ENCODE measurements around the gene CACNA2D3.

CACNA2D3 gene

GRCh38 chr3:54681706-54682105, 559.4 kb downstream of the CACNA2D3 start:
- no peaks in the 10 kb centered on the region for H3K27me3 Mint-ChIP-seq (ENCODE audit: low read depth)
- H3K4me1 Mint-ChIP-seq (ENCODE audit: low read depth): no peaks in the 10 kb centered on the region
- H3K4me3 Mint-ChIP-seq: no peak overlapping the region
- no peak overlapping the region for H3K27ac Mint-ChIP-seq
- no peaks in the 10 kb centered on the region for H3K36me3 Mint-ChIP-seq (ENCODE audit: low read depth)
- H3K9me3 Mint-ChIP-seq: no peaks in the 10 kb centered on the region
- no peak for DNase-seq (ENCODE audit: low spot score)

GRCh38 chr3:54685213-54685612, 562.9 kb downstream of the CACNA2D3 start:
- no peaks in the 10 kb centered on the region for H3K27me3 Mint-ChIP-seq (ENCODE audit: low read depth)

GRCh38 chr3:54691289-54691771, 569.0 kb downstream of the CACNA2D3 start:
- Mint-ChIP-seq H3K27ac (no peak overlapping the region), H3K27me3 (ENCODE audit: low read depth) (no peaks in the 10 kb centered on the region)
- no peak for DNase-seq (ENCODE audit: low spot score)

More at GRCh38 chr3:54685213-54685612, 562.9 kb downstream of the CACNA2D3 start:
- H3K27ac Mint-ChIP-seq: no peak overlapping the region
- DNase-seq (ENCODE audit: low spot score): no peak
- no peak overlapping the region for H3K4me3 Mint-ChIP-seq
- no peaks in the 10 kb centered on the region for H3K36me3 Mint-ChIP-seq (ENCODE audit: low read depth)
- H3K4me1 Mint-ChIP-seq (ENCODE audit: low read depth): no peaks in the 10 kb centered on the region
- no peaks in the 10 kb centered on the region for H3K9me3 Mint-ChIP-seq

GRCh38 chr3:54696313-54696712, 574.0 kb downstream of the CACNA2D3 start:
- no peaks in the 10 kb centered on the region for H3K36me3 Mint-ChIP-seq (ENCODE audit: low read depth)
- no peak for DNase-seq (ENCODE audit: low spot score)
- H3K4me3 Mint-ChIP-seq: no peak overlapping the region
- no peaks in the 10 kb centered on the region for H3K27me3 Mint-ChIP-seq (ENCODE audit: low read depth)
- H3K4me1 Mint-ChIP-seq (ENCODE audit: low read depth): no peaks in the 10 kb centered on the region
- no peaks in the 10 kb centered on the region for H3K9me3 Mint-ChIP-seq
- no peak overlapping the region for H3K27ac Mint-ChIP-seq

More at GRCh38 chr3:54691289-54691771, 569.0 kb downstream of the CACNA2D3 start:
- no peaks in the 10 kb centered on the region for H3K9me3 Mint-ChIP-seq
- no peak overlapping the region for H3K4me3 Mint-ChIP-seq
- H3K36me3 Mint-ChIP-seq (ENCODE audit: low read depth): no peaks in the 10 kb centered on the region
- H3K4me1 Mint-ChIP-seq (ENCODE audit: low read depth): no peaks in the 10 kb centered on the region

GRCh38 chr3:54698054-54698453, 575.7 kb downstream of the CACNA2D3 start:
- H3K36me3 Mint-ChIP-seq (ENCODE audit: low read depth): no peaks in the 10 kb centered on the region
- H3K9me3 Mint-ChIP-seq: no peaks in the 10 kb centered on the region
- no peak for DNase-seq (ENCODE audit: low spot score)
- no peak overlapping the region for H3K4me3 Mint-ChIP-seq
- H3K27ac Mint-ChIP-seq: no peak overlapping the region
- H3K4me1 Mint-ChIP-seq (ENCODE audit: low read depth): no peaks in the 10 kb centered on the region
- H3K27me3 Mint-ChIP-seq (ENCODE audit: low read depth): no peaks in the 10 kb centered on the region

GRCh38 chr3:54703923-54704322, 581.6 kb downstream of the CACNA2D3 start:
- no peak overlapping the region for H3K27ac Mint-ChIP-seq
- H3K4me1 Mint-ChIP-seq (ENCODE audit: low read depth): no peaks in the 10 kb centered on the region
- peaks cover 4% of the 10 kb centered on the region for H3K9me3 Mint-ChIP-seq
- H3K27me3 Mint-ChIP-seq (ENCODE audit: low read depth): no peaks in the 10 kb centered on the region
- H3K4me3 Mint-ChIP-seq: no peak overlapping the region
- DNase-seq (ENCODE audit: low spot score): no peak
- H3K36me3 Mint-ChIP-seq (ENCODE audit: low read depth): no peaks in the 10 kb centered on the region

- Mint-ChIP-seq H3K27me3 (ENCODE audit: low read depth) (no peaks in the 10 kb centered on the region), H3K27ac (no peak overlapping the region), H3K4me1 (ENCODE audit: low read depth) (no peaks in the 10 kb centered on the region), H3K36me3 (ENCODE audit: low read depth) (no peaks in the 10 kb centered on the region), H3K9me3 (peaks cover 7% of the 10 kb centered on the region), H3K4me3 (no peak overlapping the region)
- no peak for DNase-seq (ENCODE audit: low spot score)
Measured at GRCh38 chr3:54705730-54706129, 583.4 kb downstream of the CACNA2D3 start.

GRCh38 chr3:54706738-54707137, 584.4 kb downstream of the CACNA2D3 start:
- Mint-ChIP-seq H3K9me3 (peaks cover 7% of the 10 kb centered on the region), H3K27me3 (ENCODE audit: low read depth) (no peaks in the 10 kb centered on the region), H3K36me3 (ENCODE audit: low read depth) (no peaks in the 10 kb centered on the region), H3K27ac (no peak overlapping the region), H3K4me1 (ENCODE audit: low read depth) (no peaks in the 10 kb centered on the region), H3K4me3 (no peak overlapping the region)
- no peak for DNase-seq (ENCODE audit: low spot score)

GRCh38 chr3:54709785-54710184, 587.4 kb downstream of the CACNA2D3 start:
- Mint-ChIP-seq H3K27ac (no peak overlapping the region), H3K9me3 (peaks cover 15% of the 10 kb centered on the region), H3K36me3 (ENCODE audit: low read depth) (no peaks in the 10 kb centered on the region), H3K4me3 (no peak overlapping the region), H3K27me3 (ENCODE audit: low read depth) (no peaks in the 10 kb centered on the region), H3K4me1 (ENCODE audit: low read depth) (no peaks in the 10 kb centered on the region)
- DNase-seq (ENCODE audit: low spot score): no peak

GRCh38 chr3:54710954-54711353, 588.6 kb downstream of the CACNA2D3 start:
- Mint-ChIP-seq H3K36me3 (ENCODE audit: low read depth) (no peaks in the 10 kb centered on the region), H3K4me3 (no peak overlapping the region)

GRCh38 chr3:54712539-54712938, 590.2 kb downstream of the CACNA2D3 start:
- Mint-ChIP-seq H3K4me3 (no peak overlapping the region), H3K27me3 (ENCODE audit: low read depth) (no peaks in the 10 kb centered on the region), H3K36me3 (ENCODE audit: low read depth) (no peaks in the 10 kb centered on the region), H3K4me1 (ENCODE audit: low read depth) (no peaks in the 10 kb centered on the region), H3K9me3 (peaks cover 19% of the 10 kb centered on the region), H3K27ac (no peak overlapping the region)
- no peak for DNase-seq (ENCODE audit: low spot score)

More at GRCh38 chr3:54710954-54711353, 588.6 kb downstream of the CACNA2D3 start:
- Mint-ChIP-seq H3K27ac (no peak overlapping the region), H3K27me3 (ENCODE audit: low read depth) (no peaks in the 10 kb centered on the region), H3K9me3 (peaks cover 19% of the 10 kb centered on the region), H3K4me1 (ENCODE audit: low read depth) (no peaks in the 10 kb centered on the region)
- DNase-seq (ENCODE audit: low spot score): no peak

GRCh38 chr3:54713031-54713430, 590.7 kb downstream of the CACNA2D3 start:
- Mint-ChIP-seq H3K27me3 (ENCODE audit: low read depth) (no peaks in the 10 kb centered on the region), H3K9me3 (peaks cover 19% of the 10 kb centered on the region), H3K4me1 (ENCODE audit: low read depth) (no peaks in the 10 kb centered on the region), H3K36me3 (ENCODE audit: low read depth) (no peaks in the 10 kb centered on the region), H3K4me3 (no peak overlapping the region), H3K27ac (no peak overlapping the region)
- no peak for DNase-seq (ENCODE audit: low spot score)

GRCh38 chr3:54713455-54713854, 591.1 kb downstream of the CACNA2D3 start:
- Mint-ChIP-seq H3K36me3 (ENCODE audit: low read depth) (no peaks in the 10 kb centered on the region), H3K9me3 (peaks cover 15% of the 10 kb centered on the region), H3K27me3 (ENCODE audit: low read depth) (no peaks in the 10 kb centered on the region), H3K4me3 (no peak overlapping the region), H3K27ac (no peak overlapping the region), H3K4me1 (ENCODE audit: low read depth) (no peaks in the 10 kb centered on the region)
- no peak for DNase-seq (ENCODE audit: low spot score)

- Mint-ChIP-seq H3K4me1 (ENCODE audit: low read depth) (no peaks in the 10 kb centered on the region), H3K36me3 (ENCODE audit: low read depth) (no peaks in the 10 kb centered on the region), H3K27ac (no peak overlapping the region), H3K27me3 (ENCODE audit: low read depth) (no peaks in the 10 kb centered on the region), H3K4me3 (no peak overlapping the region), H3K9me3 (peaks cover 15% of the 10 kb centered on the region)
- DNase-seq (ENCODE audit: low spot score): no peak
Measured at GRCh38 chr3:54714035-54714434, 591.7 kb downstream of the CACNA2D3 start.

GRCh38 chr3:54717506-54717905, 595.2 kb downstream of the CACNA2D3 start:
- Mint-ChIP-seq H3K27me3 (ENCODE audit: low read depth) (no peaks in the 10 kb centered on the region), H3K27ac (no peak overlapping the region), H3K9me3 (peaks cover 11% of the 10 kb centered on the region), H3K36me3 (ENCODE audit: low read depth) (no peaks in the 10 kb centered on the region), H3K4me1 (ENCODE audit: low read depth) (no peaks in the 10 kb centered on the region), H3K4me3 (no peak overlapping the region)
- DNase-seq (ENCODE audit: low spot score): no peak
